ENCODE results near the gene ALPK3.

The ALPK3 gene, protein sequence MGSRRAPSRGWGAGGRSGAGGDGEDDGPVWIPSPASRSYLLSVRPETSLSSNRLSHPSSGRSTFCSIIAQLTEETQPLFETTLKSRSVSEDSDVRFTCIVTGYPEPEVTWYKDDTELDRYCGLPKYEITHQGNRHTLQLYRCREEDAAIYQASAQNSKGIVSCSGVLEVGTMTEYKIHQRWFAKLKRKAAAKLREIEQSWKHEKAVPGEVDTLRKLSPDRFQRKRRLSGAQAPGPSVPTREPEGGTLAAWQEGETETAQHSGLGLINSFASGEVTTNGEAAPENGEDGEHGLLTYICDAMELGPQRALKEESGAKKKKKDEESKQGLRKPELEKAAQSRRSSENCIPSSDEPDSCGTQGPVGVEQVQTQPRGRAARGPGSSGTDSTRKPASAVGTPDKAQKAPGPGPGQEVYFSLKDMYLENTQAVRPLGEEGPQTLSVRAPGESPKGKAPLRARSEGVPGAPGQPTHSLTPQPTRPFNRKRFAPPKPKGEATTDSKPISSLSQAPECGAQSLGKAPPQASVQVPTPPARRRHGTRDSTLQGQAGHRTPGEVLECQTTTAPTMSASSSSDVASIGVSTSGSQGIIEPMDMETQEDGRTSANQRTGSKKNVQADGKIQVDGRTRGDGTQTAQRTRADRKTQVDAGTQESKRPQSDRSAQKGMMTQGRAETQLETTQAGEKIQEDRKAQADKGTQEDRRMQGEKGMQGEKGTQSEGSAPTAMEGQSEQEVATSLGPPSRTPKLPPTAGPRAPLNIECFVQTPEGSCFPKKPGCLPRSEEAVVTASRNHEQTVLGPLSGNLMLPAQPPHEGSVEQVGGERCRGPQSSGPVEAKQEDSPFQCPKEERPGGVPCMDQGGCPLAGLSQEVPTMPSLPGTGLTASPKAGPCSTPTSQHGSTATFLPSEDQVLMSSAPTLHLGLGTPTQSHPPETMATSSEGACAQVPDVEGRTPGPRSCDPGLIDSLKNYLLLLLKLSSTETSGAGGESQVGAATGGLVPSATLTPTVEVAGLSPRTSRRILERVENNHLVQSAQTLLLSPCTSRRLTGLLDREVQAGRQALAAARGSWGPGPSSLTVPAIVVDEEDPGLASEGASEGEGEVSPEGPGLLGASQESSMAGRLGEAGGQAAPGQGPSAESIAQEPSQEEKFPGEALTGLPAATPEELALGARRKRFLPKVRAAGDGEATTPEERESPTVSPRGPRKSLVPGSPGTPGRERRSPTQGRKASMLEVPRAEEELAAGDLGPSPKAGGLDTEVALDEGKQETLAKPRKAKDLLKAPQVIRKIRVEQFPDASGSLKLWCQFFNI (N-terminal part only)

DNA sequence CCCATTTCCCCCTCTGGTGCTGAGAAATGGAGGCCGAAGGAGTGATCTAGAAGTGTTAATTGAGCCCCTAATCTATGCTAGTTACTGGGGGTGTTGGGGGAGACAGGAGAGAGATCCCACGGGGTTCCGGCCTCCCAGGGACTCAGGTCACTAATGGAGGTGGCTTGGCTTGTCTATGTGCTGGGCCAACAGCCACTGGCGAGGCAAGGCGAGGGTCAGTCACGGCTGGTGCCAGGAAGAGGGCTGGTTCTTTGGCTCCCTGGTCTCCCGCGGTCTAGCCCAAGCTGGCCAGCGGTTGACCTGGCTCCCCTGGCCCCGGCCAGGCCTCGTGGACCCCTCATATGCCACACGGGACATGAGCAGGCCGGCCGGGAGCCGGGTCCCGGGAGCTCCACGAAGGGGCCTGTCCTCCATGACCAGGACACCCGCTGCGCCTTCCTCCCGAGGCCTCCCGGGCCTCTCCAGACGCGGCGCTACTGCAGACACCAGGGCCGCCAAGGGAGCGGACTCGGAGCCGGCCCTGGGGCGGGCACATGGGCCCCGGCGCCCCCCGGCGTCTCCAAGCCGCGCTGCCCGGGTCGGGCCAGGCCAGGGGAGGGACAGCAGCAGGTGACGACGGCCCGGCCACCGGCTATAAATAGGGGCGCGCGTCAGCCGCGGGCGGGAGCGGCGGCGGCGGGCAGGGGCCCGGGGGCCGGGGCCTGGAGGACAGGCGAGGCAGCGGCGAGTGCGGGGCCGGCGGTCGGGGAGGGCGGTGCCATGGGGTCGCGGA is at the start of gene ALPK3:
Gene ALPK3, plus strand, starts transcription at position 663 of the 772 bp plus-strand sequence. Its CDS starts 97 bp downstream, at position 760.
- DNase-seq (ENCODE audit: low read depth): no peak

DNA sequence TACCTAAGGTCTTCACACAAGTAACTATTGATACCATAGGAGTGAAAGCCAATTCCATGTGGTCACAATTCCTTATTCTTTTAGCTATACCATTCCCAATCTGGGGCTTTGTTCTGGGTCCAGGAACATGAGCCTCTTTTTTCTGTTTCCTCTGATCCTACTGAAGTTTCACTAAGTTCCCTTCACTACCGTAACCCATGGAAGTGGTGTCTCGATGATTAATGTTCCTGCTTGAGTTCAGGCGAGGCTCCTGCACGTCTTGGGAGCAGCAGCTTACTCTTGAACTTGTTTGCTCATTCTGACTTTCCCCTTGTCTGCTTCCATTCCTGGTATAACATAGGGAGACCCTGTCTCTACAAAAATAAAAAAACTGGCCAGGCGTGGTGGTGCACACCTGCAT is 45.1 kb upstream of the ALPK3 start:
- no peak for DNase-seq (ENCODE audit: low read depth)

DNA sequence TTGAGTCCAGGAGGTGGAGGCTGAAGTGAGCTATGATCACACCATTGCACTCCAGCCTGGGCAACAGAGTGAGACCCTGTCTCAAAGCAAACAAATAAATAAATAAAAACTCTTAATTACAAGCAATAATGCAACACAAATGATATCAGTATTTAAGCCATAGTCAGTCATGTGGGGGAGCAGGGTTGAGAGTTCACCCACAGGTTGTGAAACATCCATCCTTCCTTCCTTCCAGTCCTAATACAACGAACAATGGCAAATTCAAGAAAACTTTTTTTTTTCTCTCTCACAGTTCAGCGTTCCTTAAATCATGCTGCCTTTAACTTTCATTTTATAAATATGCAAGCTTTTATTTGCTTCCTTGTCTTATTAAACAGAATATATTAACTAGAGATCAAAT is 44.7 kb upstream of the ALPK3 start:
- no peak for DNase-seq (ENCODE audit: low read depth)

DNA sequence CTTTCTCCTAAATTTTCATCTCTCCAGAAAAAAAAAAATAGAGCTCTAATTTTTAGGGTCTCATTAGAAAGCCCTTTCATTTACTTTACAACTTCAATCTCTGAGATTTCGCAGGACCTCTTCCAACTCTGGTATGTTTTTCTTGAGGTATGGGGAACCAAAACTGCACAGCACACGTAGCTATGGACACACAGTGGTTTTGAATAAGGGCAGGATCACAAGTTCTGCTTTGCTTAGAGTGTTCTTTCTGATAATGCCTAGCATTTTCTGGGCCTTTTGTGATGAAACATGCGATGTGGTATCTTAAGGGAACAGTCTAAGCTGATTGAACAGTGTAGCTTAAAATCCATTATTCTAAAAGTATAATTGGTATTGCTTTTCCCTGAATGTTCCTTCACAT is 43.4 kb upstream of the ALPK3 start:
- no peak for DNase-seq (ENCODE audit: low read depth)

DNA sequence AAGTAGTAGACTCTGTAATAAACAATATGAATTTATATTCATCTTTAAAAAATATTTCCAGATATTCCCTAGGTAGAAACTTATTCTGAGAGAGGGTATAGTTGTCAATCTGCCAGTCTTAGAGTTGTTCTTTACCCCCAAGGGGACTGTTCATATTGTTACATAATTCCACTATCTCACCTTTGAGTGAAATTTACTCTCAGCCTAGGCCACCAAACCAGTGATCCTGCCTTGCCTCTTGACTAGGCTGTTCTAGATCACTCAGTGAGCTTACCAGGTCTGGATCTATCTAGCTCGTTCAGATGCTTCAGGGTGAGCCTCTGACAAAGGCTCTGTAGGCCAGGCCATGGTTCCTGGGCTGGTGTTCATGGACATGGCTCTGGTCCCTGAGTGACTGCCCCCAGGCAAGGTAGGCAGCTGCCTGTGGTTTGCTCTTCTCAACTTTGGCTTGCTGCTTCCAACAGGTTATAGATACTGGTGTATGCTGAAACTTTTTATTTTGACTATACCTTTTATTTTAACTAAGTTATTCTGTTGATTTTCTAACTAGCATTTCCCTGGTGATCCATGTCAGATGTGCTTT is 41.2 kb upstream of the ALPK3 start:
- no peak for DNase-seq (ENCODE audit: low read depth)

DNA sequence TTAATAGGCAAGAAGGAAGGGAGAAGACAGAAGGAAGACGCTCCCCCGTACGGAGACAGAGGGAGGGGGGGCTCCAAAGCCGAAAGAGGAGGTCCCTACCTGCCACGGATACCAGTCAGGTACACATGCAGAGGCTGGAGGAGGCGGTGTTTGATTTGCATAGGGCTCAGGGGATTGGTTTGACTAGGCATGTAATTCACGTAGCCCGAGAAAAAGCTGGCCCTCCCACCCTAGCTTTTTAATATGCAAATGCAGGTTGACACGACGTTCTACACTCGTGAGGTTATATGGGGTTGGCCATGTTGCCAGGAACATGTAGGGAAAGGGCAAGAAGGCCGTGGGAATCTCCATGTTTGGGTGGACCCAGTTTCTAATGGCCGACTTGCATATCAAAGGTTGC is 39.0 kb upstream of the ALPK3 start:
- DNase-seq (ENCODE audit: low read depth): no peak

DNA sequence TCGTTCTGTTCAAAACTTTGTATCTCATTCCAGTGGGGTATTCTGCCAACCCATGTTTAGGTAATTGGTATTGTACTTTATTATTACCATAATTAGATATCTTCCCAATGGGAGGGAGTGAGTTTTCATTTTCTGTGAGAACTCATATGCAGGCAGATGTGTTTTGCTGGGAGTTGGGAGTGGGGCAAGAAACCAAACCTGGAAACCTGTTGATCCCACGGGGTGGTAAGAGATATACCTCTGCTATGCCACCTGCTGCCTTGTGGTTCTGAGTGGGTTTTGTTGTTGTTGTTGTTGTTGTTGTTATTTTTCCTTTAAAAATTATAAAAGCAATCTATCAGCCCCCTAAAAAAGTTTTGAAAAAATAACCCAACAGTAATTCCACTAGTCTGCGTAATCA is 36.7 kb upstream of the ALPK3 start:
- DNase-seq (ENCODE audit: low read depth): no peak

DNA sequence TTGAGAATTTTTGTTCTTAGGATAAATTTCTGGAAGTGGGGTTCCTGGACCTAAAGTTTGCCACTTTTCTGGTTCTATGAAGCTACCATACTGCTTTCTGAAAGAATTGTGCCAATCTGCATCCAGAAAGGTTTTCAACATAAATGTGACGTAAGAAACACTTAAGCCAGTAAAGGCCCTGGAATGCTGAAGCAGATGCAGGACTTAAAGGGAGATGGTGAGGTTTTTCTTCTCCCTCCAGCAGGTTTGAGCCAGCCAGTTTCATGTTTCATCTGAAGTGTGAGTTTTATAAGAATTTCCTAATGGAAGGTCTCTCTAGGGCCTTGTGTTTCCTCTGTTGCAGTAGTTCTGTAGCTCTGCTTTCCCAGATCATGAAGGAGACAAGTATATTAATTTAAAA is 35.7 kb upstream of the ALPK3 start:
- DNase-seq (ENCODE audit: low read depth): no peak

DNA sequence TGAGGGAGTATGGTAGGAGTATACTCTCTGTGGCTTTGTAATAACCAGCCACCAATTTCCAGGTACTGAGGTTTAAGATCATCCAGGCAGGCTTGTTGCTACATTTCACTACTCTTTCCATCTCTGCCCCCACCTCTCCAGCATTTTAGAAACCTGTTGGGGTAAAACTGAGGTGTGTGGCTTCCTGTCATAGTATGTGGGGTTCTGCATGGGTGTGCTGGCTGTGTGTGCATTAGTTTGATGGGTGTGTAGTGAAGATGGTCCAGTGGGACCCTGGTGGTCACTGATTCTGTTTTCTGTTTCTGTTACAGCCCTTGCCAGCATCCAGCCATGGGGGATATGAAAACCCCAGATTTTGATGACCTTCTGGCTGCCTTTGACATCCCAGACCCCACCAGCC is 34.8 kb upstream of the ALPK3 start:
- DNase-seq (ENCODE audit: low read depth): no peak

DNA sequence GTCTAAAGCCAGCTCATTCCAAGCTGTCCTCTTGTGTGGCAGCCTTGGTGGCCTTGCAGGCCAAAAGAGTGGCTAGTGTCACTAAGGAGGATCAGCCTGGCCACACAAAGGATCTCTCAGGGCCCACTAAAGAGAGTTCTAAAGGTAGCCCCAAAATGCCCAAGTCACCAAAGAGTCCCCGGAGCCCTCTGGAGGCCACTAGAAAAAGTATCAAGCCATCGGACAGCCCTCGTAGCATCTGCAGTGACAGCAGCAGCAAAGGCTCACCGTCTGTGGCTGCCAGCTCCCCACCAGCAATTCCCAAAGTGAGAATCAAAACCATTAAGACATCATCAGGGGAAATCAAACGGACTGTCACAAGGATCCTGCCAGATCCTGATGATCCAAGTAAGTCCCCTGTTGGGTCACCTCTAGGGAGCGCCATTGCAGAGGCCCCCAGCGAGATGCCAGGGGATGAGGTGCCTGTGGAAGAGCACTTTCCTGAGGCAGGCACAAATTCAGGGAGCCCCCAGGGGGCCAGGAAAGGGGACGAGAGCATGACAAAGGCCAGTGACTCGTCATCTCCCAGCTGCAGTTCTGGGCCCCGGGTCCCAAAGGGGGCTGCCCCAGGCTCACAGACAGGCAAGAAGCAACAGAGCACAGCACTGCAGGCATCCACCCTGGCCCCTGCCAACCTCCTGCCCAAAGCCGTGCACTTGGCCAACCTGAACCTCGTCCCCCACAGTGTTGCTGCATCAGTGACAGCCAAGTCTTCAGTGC is 33.5 kb upstream of the ALPK3 start:
- no peak for DNase-seq (ENCODE audit: low read depth)

DNA sequence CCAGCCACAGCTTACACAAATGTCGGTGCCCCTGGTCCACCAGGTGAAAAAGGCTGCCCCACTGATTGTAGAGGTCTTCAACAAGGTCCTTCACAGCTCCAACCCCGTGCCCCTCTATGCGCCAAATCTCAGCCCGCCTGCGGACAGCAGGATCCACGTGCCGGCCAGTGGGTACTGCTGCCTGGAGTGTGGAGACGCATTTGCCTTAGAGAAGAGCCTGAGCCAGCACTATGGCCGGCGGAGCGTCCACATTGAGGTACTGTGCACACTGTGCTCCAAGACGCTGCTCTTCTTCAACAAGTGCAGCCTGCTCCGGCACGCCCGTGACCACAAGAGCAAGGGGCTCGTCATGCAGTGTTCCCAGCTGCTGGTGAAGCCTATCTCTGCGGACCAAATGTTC is 32.9 kb upstream of the ALPK3 start:
- DNase-seq (ENCODE audit: low read depth): no peak

DNA sequence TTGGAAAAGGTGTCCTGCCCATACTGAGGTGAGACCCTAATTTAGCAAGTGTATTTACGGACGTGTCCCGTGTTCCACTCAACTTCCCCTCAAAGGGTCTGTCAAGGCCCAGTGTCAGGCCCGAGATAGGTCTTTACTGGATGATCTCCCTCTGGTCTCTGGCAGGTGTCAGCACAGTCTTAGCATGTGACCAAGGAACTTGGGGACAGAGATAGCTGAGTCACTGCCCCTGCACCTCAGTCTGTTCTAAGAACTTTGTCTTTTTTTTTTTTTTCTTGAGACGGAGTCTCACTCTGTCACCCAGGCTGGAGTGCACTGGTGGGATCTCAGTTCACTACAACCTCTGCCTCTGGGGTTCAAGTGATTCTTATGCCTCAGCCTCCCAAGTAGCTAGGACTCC is 32.1 kb upstream of the ALPK3 start:
- DNase-seq (ENCODE audit: low read depth): no peak

DNA sequence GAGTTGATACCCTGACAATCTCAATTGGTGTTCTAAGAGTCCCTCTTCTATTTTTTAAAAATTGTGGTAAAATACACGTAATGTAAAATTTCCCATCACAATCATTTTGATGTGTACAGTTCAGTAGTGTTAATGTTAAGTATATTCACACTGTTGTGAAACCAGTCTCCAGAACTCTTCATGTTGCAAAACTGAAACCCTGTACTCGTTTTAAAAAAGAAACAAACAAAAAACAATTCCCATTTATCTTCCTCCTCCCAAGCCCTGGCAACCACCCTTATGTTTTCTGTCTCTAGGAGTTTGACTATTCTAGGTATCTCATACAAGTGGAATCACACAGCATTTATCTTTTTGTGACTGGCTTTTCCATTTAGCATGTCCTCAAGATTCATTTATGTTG is 28.7 kb upstream of the ALPK3 start:
- no peak for DNase-seq (ENCODE audit: low read depth)

DNA sequence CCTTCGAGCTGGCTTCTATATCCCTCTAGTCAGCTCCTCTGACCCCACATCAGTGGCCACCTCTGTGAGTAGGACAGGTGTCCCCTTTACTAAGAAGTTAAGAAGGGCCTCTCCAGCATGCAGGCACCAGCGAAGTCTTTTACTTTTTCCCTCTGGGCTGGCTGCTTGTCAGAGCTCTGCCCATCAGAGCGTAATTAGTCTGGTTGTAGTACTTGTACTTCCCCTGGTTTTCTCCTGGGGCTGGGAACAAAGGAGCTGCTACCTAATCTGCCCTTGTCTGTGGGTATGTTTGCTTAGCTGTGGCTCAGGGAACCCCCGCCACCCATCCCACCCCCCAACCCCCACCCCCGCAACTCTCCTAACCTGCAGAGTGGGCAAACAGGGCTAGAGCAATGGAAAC is 27.4 kb upstream of the ALPK3 start:
- no peak for DNase-seq (ENCODE audit: low read depth)

DNA sequence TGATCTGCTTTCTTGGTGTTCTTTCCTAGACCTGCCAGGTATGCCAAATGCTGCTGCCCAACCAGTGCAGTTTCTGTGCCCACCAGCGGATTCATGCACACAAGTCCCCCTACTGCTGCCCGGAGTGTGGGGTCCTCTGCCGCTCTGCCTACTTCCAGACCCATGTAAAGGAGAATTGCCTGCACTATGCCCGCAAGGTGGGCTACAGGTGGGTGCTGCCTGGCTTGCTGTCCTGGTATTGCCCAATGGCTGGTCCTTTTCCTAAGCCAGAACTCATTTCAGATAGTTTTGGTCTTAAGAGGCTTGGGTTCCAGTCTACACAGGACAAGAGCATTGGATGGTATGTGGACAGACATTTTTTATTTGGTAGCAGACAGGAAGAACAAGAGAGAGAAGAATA is 26.5 kb upstream of the ALPK3 start:
- DNase-seq (ENCODE audit: low read depth): no peak

DNA sequence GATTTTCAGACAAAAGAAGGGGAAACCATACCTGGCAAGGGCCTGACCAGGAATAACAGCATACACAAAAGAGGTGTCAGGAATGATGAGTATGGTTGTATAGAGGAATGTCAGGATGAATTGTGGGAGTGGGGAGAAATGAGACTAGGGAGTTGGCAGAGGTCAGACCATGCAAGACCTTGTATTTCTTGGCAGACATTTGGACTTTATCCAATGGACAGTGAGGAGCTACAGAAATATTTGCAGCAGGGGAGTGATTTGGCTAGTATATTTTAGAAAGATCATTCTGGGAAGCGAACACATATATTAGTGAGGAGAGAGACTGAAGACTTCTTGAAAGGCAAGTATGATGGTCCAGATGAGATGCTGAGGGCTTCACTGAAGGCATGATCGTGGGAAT is 25.4 kb upstream of the ALPK3 start:
- no peak for DNase-seq (ENCODE audit: low read depth)

DNA sequence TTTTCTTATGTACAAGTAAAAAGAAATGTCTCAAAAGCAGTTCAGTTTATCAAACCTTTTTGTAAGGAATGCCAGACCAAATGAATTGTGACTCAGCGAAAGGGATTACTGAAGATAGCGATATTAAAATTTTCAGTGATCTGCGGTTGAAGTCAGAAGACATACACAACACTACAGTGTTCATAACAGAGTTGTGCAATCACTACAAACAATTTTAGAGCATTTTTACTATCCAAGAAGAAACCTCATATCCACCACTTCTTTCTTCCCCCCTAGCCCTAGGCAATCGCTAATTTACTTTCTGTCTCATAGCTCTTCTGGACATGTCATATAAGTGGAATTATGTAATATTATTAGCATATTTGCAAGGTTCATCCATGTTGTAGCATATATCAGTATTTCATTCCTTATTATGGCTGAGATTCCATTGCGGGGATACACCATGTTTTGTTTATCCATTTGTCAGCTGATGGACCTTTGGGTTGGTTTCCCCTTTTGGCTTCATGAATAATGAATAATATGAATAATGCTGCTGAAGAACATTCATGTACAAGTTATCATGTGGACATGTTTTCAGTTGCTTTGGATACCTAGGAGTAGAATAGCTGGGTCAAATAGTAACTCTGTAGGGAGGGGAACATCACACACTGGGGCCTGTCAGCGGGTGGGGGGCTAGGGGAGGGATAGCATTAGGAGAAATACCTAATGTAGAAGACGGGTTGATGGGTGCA is 23.6 kb upstream of the ALPK3 start:
- no peak for DNase-seq (ENCODE audit: low read depth)

DNA sequence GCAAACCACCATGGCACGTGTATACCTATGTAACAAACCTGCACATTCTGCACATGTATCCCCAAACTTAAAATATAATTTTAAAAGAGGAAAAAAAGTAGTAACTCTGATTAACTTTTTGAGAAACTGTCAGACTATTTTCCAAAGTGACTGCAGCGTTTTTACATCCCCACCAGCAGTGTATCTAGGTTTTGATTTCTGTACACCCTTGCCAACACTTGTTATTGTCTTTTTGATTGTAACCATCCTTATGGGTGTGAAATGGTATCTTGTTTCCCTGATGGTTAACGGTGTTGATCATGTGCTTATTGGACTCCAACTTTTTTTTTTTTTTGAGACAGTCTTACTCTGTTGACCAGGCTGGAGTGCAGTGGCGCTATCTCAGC is 23.0 kb upstream of the ALPK3 start:
- DNase-seq (ENCODE audit: low read depth): no peak

DNA sequence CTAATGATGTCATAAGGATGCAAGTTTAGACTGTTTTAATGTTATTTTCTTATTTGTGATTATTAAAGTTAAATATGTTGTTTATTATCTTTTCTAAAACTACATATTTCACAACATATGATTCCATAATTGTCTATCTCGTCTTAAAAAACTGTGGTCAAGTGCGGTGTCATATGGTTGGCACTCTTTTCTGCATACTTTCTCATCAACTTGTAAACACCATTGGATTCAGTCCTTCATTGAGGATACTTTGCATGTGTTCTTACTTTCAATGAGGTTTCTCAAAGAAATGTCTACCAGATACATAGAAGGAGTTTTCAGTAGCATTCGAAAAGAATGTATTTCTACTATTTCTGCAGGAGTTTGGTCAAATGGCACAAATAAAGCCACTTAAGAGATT is 22.0 kb upstream of the ALPK3 start:
- no peak for DNase-seq (ENCODE audit: low read depth)

DNA sequence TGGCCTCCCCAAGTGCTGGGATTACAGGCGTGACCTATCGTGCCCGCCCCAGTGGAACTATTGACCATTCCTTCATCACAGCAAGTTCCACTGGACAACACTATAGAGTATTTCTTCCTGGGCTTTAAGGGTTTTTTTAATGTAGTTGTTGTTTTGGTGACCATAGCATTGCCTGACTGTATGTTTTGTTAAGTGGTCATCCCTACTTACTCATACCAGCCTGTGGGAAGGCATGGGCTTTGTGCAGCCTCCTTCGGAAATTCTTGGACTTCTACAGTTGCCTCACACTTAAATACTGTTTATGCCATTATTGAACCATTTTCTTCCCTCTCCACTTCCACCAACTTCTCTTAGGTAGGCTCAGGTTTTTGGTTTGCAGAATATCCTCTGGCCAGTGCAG is 19.9 kb upstream of the ALPK3 start:
- no peak for DNase-seq (ENCODE audit: low read depth)
